Duodenal mucosa (tissue), 2 donors: ENCODE measurements around the gene ABHD2.
A peak's percentile ranks its signal among the peaks of the same experiment; 100 is the strongest.

Source experiments
- H3K27ac ChIP-seq: one replicate; pipeline ENCODE4 v1.7.0; 2013; ENCODE audit warnings: low read depth, low read length
- H3K27me3 ChIP-seq, 2 donors: one replicate each; pipeline ENCODE4 v1.7.0; 2013; ENCODE audit warnings: low read length in 2 of 2, control low read depth in 1 of 2; ENCODE audit not compliant: insufficient read depth in 2 of 2, control insufficient read depth in 1 of 2
- H3K36me3 ChIP-seq, 2 donors: one replicate each; pipeline ENCODE4 v1.7.0; 2013; ENCODE audit warnings: low read length in 2 of 2, control low read depth in 1 of 2; ENCODE audit not compliant: insufficient read depth in 2 of 2, control insufficient read depth in 1 of 2
- H3K4me1 ChIP-seq, 2 donors: one replicate each; pipeline ENCODE4 v1.7.0; 2013; ENCODE audit warnings: low read length in 2 of 2, control low read depth in 1 of 2; ENCODE audit not compliant: insufficient read depth in 2 of 2, control insufficient read depth in 1 of 2
- H3K4me3 ChIP-seq, 2 donors: one replicate each; pipeline ENCODE4 v1.7.0; 2013; ENCODE audit warnings: low read length in 2 of 2, low read depth in 1 of 2
- H3K9ac ChIP-seq, 2 donors: one replicate each; pipeline ENCODE4 v1.7.0; 2013; ENCODE audit warnings: low read length in 2 of 2, low read depth in 1 of 2
- H3K9me3 ChIP-seq, 2 donors: one replicate each; pipeline ENCODE4 v1.7.0; 2013; ENCODE audit warnings: low read length in 2 of 2, control low read depth in 1 of 2; ENCODE audit not compliant: control insufficient read depth in 1 of 2

The ABHD2 gene

GRCh38 chr15:89087161-89087829, 961 bp upstream of the ABHD2 start:
- H3K4me3 ChIP-seq: peak overlapping the region; percentile 71 to 83
- no peaks in the 10 kb centered on the region for H3K36me3 ChIP-seq
- H3K9me3 ChIP-seq: no peaks in the 10 kb centered on the region
- peak overlapping the region; percentile 69 for H3K27ac ChIP-seq
- H3K27me3 ChIP-seq: no peaks in the 10 kb centered on the region
- peak overlapping the region; percentile 63 to 92 for H3K9ac ChIP-seq
- H3K4me1 ChIP-seq: peaks cover 20 to 27% of the 10 kb centered on the region in 2 donors

DNA sequence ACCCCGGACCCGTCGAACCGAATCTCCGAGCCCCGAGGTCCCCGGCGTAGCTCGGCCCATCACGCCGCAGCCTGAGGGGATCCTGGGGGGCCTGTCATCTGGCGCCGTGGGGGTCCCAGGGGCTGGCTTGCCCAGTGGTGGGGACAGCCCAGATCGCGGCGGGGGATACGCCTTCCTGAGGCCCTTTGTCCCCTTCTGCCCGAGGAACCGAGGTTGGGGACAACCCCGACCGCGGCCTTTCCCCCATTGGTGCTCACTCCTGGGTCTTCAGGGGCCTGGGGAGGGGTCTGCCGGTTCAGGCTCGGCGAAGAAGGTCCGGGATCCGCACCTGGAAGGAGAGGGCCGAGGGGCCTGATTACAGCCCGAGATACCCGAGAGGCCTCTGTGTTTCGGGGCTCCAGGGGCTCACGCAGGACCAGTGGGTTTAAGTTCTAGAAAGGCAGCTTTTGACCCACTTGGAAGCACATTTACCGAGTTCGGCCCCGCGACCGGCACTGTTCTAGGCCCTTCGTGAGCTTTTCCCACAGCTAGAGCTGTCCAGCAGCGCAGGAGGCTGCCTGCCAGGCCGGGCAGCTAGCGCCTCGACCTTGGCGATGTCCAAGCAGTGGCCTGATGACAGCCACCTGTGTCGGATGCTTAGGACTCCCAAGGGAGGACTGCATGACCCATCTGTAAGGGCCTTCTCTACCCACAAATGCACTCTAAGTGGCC, 504 bp downstream of the ABHD2 start:
- Histone ChIP-seq H3K36me3 (no peaks in the 10 kb centered on the region), H3K9me3 (no peaks in the 10 kb centered on the region), H3K9ac (peak overlapping the region; percentile 92 to 97), H3K4me1 (peaks cover 33% of the 10 kb centered on the region in 2 donors), H3K27me3 (no peaks in the 10 kb centered on the region), H3K4me3 (peak overlapping the region; percentile 82 to 91), H3K27ac (peak overlapping the region; percentile 81)

DNA sequence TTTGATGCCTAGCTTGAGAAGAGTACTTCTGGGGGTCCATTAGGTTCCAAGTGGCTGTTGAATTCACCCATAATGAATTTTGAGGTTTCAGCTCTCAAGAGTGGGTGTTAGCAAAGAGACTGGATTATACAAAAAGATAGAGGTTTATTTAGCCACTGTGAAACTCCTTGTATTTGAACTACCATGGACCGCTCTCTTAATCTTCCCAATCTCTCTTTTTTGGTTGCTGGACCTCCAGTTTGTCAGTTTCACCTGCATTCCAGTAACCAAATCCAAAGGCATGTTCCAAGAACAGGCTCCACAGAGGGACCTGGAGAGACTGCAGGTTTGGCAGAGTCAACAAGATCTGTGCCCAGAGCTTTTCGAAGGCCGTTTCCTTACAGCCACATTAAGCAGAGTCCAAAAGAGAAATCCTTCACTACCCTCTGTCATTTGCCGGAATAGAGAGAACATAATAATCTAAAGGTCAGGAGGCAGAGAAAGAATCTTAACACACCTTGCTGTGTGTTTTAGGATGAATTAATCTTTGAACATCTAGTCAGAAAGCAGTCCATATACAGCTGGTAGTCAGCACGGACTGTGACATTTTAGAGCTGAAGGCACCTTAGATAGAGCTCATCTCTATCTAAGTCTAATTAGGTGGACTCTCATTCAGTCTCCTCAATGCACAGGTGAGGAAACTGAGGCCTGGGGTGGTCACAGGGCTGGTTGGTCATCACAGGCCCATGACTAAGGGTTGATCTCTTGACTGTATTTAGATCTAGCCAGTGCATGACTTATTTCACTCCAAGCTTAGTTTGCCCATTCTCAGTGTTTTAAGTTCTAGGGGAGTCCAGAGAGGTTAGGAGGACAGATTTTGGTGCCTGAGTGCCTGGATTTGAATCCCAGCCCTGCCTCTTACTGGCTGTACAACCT, 1.3 kb downstream of the ABHD2 start:
- Histone ChIP-seq H3K27ac (peak overlapping the region; percentile 81), H3K4me1 (peaks cover 37 to 40% of the 10 kb centered on the region in 2 donors), H3K4me3 (peak overlapping the region; percentile 82 to 91), H3K9me3 (no peaks in the 10 kb centered on the region), H3K9ac (peak overlapping the region; percentile 92 to 97), H3K27me3 (no peaks in the 10 kb centered on the region), H3K36me3 (no peaks in the 10 kb centered on the region)

DNA sequence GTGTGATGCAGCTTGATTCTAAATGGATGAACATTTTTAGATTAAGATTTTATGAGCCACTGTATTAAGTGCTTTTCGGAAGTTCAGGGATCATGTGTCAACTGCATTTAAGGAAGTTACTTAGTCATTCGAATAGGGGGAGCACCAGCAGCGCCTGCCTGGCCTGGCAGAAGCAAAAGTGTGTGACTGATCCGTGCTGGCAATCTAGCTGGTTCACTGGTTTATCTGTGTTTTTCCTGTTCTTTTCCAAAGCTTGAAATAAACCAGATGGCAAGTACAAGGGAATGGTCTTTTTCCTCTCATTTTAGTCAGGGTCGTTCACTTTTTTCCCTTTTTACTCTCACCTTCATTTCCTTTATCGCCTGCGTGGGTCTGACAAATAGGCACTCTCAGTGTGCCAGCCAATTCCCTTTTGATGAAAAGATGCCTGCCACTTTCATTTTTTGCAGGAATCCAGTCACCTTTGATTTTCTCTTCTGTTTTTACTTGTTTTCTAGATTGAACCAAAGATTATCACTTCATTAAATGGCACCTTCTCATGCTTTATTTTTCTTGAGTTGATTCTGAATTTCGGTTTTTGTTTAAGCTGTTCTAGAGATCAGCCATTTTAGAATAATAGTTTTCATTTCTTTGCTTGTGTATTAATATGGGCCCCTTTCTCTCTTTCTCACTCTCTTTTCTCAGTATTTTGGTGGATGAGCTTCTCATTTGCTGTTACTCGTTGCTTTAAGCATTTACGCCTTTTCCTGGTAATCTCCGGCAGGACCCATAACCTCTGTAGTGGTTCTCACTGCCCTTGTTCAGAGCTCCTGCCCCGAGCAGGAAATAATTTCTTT, 2.8 kb downstream of the ABHD2 start:
- Histone ChIP-seq H3K27me3 (no peaks in the 10 kb centered on the region), H3K9ac (peak overlapping the region; percentile 65 to 77), H3K27ac (peak overlapping the region; percentile 65), H3K9me3 (no peaks in the 10 kb centered on the region), H3K4me3 (peak overlapping the region; percentile 61 to 91), H3K4me1 (peaks cover 37 to 42% of the 10 kb centered on the region in 2 donors), H3K36me3 (no peaks in the 10 kb centered on the region)

GRCh38 chr15:89091627-89092220, 3.5 kb downstream of the ABHD2 start:
- H3K9ac ChIP-seq: peak overlapping the region; percentile 65 to 77
- H3K27me3 ChIP-seq: no peaks in the 10 kb centered on the region
- peaks cover 37 to 47% of the 10 kb centered on the region in 2 donors for H3K4me1 ChIP-seq
- peak overlapping the region; percentile 16 for H3K27ac ChIP-seq
- H3K4me3 ChIP-seq: peak overlapping the region; percentile 61 to 91
- H3K36me3 ChIP-seq: no peaks in the 10 kb centered on the region
- H3K9me3 ChIP-seq: no peaks in the 10 kb centered on the region

DNA sequence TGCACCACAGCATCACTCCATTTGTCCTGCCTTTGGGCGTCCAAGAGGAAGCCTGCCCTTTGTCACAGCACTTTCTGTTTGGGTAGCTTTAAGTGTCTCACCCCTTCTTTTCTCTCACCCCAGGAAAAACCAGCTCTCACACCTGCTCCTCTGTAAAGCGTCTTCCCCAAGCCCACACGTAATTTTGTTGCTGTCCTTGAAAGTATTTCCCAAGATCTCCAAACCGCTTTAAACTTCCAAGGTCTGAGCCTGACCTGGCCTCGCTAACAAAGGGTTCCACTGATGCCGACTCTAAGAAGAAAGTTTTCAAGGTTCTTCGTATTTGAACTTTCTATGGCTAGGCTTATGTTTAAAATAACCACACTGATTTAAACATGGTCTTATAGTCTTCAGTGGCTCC, 5.3 kb downstream of the ABHD2 start:
- peak overlapping the region; percentile 44 for H3K27ac ChIP-seq
- peak overlapping the region; percentile 11 to 46 for H3K4me3 ChIP-seq
- peaks cover 30 to 46% of the 10 kb centered on the region in 2 donors for H3K4me1 ChIP-seq

GRCh38 chr15:89095073-89095472, 6.8 kb downstream of the ABHD2 start:
- no peaks in the 10 kb centered on the region for H3K27me3 ChIP-seq
- peaks cover 30 to 40% of the 10 kb centered on the region in 2 donors for H3K4me1 ChIP-seq
- no peak overlapping the region for H3K4me3 ChIP-seq
- no peak overlapping the region for H3K9ac ChIP-seq
- no peaks in the 10 kb centered on the region for H3K9me3 ChIP-seq
- peaks cover 0 to 12% of the 10 kb centered on the region in 2 donors for H3K36me3 ChIP-seq
- H3K27ac ChIP-seq: no peak overlapping the region

More for the DNA sequence above, 5.3 kb downstream of the ABHD2 start:
- no peaks in the 10 kb centered on the region for H3K27me3 ChIP-seq
- no peaks in the 10 kb centered on the region for H3K36me3 ChIP-seq
- no peaks in the 10 kb centered on the region for H3K9me3 ChIP-seq
- peak overlapping the region; percentile 44 to 47 for H3K9ac ChIP-seq

DNA sequence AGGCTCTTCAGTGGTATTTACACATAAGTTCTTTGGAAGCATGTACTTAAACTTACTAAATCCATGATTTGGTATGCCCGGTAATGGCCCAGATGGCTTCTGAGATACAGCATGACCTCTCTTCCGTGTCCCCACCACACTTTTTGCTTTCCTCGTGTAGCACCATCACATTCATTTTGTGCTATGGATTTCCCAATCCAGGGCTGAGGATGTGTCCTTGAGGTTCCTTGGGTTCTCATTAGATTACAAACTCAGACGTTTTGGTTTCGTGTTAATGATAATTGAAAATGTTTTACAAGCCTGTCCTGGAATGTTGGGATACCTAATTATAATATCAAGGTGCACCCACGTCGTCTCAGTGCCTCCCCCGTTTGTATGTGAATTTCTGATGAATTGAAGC, 7.3 kb downstream of the ABHD2 start:
- H3K4me1 ChIP-seq: peaks cover 27 to 36% of the 10 kb centered on the region in 2 donors
- no peak overlapping the region for H3K4me3 ChIP-seq
- peaks cover 0 to 12% of the 10 kb centered on the region in 2 donors for H3K36me3 ChIP-seq
- no peaks in the 10 kb centered on the region for H3K27me3 ChIP-seq
- no peaks in the 10 kb centered on the region for H3K9me3 ChIP-seq
- H3K9ac ChIP-seq: no peak overlapping the region
- no peak overlapping the region for H3K27ac ChIP-seq

DNA sequence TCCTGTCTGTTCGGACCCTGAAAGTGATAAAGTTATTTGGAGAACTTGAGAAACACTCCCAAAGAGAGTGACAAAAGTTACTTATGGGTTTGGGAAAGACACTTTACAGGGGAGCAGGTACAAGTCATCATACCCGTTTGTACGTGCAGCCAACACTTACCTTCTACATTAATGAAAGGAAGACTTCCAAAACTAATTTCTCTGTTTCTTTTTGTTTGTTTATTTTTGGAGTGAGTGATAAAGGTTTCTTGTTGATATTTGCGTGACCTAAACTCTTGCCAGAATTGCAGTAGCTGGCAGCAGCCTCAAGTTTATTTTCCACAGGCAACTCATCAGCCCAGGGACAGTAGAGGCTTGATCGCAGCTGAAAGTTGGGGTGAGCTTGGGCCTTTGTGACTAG, 8.4 kb downstream of the ABHD2 start:
- H3K27me3 ChIP-seq: no peaks in the 10 kb centered on the region
- no peaks in the 10 kb centered on the region for H3K9me3 ChIP-seq
- H3K9ac ChIP-seq: no peak overlapping the region
- H3K27ac ChIP-seq: no peak overlapping the region
- peaks cover 0 to 14% of the 10 kb centered on the region in 2 donors for H3K36me3 ChIP-seq
- H3K4me1 ChIP-seq: peaks cover 33 to 42% of the 10 kb centered on the region in 2 donors
- no peak overlapping the region for H3K4me3 ChIP-seq
